ENCODE measurements around the gene SMYD3. TPM values are rescaled to one million over a fixed set of nuclear protein-coding genes. Genes with fewer than 3 reads are reported as not detected.

SMYD3 gene
- total RNA-seq, 1 experiment from 2014 or later, result 25.5 TPM

- Histone ChIP-seq H2BK120ac (ENCODE audit: low read depth, low read length, poor library complexity, severe bottlenecking) (no peak overlapping the region), H4K91ac (ENCODE audit: insufficient read length, low read depth, low read length) (no peak overlapping the region), H2BK12ac (ENCODE audit: insufficient read length, low read depth, low read length) (no peak overlapping the region), H2BK5ac (ENCODE audit: insufficient read length, low read length) (no peak overlapping the region), H2AK5ac (ENCODE audit: insufficient read length, low read length) (no peak overlapping the region), H2BK15ac (ENCODE audit: low read depth, low read length) (no peak overlapping the region), H3K18ac (ENCODE audit: insufficient read length, low read depth, low read length) (no peak overlapping the region), H3K56ac (ENCODE audit: insufficient read length, low read depth, low read length) (no peak overlapping the region), H3K79me1 (ENCODE audit: insufficient read depth, low read depth, low read length, poor library complexity, severe bottlenecking) (no peaks in the 10 kb centered on the region), H2BK20ac (ENCODE audit: low read depth, low read length, poor library complexity, severe bottlenecking) (no peak overlapping the region), H3T11ph (ENCODE audit: low read length) (no peak overlapping the region), H3K9ac (ENCODE audit: extremely low read depth, insufficient read length, low read length) (no peak overlapping the region), H4K20me1 (ENCODE audit: control insufficient read depth, insufficient read depth, insufficient read length) (no peaks in the 10 kb centered on the region), H3K9me3 (ENCODE audit: control insufficient read depth, low read depth, low read length) (peaks cover 8% of the 10 kb centered on the region), H4K5ac (ENCODE audit: insufficient read length, low read depth, low read length) (no peak overlapping the region), H3K4ac (ENCODE audit: low read depth, low read length) (no peak overlapping the region), H2AFZ (ENCODE audit: low read length) (no peak overlapping the region), H3K27me3 (ENCODE audit: insufficient read depth, low read length) (no peaks in the 10 kb centered on the region), H3K4me2 (ENCODE audit: insufficient read depth, insufficient read length, low read length) (no peak overlapping the region), H3K27ac (ENCODE audit: insufficient read length, low read depth, low read length) (no peak overlapping the region), H4K8ac (replicated peaks; ENCODE audit: insufficient read length, low read depth, low read length) (no peak overlapping the region), H3K79me2 (ENCODE audit: insufficient read depth, low read length) (no peaks in the 10 kb centered on the region), H3K23me2 (ENCODE audit: insufficient read length, low read depth, low read length, poor library complexity, severe bottlenecking) (no peaks in the 10 kb centered on the region), H3K23ac (ENCODE audit: insufficient read length, low read depth, low read length) (no peak overlapping the region), H3K14ac (ENCODE audit: insufficient read depth, low read length) (no peak overlapping the region), H3K4me1 (ENCODE audit: insufficient read depth, low read length) (no peaks in the 10 kb centered on the region)
- DNase-seq, result no peak
- Mint-ChIP-seq H3K27me3 (ENCODE audit: low read depth) (no peaks in the 10 kb centered on the region), H3K4me3 (no peak overlapping the region), H3K36me3 (ENCODE audit: insufficient read depth in 1 of 3, low read depth in 3 of 3) (peaks cover 6 to 15% (median 6%) of the 10 kb centered on the region in 3 experiments), H3K9me3 (peaks cover 11 to 13% of the 10 kb centered on the region in 2 experiments; a peak in 4 of 5 replicates), H3K4me1 (peaks cover 11 to 17% of the 10 kb centered on the region in 2 experiments), H3K27ac (no peak overlapping the region)
- WGBS (ENCODE audit: extremely low coverage, insufficient read length, low lambda C conversion rate), result no CpG with 5 or more reads among the region's 1 CpG
- TF ChIP-seq, protein P1, sequence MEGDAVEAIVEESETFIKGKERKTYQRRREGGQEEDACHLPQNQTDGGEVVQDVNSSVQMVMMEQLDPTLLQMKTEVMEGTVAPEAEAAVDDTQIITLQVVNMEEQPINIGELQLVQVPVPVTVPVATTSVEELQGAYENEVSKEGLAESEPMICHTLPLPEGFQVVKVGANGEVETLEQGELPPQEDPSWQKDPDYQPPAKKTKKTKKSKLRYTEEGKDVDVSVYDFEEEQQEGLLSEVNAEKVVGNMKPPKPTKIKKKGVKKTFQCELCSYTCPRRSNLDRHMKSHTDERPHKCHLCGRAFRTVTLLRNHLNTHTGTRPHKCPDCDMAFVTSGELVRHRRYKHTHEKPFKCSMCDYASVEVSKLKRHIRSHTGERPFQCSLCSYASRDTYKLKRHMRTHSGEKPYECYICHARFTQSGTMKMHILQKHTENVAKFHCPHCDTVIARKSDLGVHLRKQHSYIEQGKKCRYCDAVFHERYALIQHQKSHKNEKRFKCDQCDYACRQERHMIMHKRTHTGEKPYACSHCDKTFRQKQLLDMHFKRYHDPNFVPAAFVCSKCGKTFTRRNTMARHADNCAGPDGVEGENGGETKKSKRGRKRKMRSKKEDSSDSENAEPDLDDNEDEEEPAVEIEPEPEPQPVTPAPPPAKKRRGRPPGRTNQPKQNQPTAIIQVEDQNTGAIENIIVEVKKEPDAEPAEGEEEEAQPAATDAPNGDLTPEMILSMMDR (conservative IDR thresholded peaks at IDR 0.05), result no peak
These were observed 429.6 kb downstream of the SMYD3 start for GRCh38 chr1:246077476-246077875.

All from H9 (cell line).